ENCODE results near the gene CDK5R1.
"Not testable (repeated sequence)": the region's sequence is repeated elsewhere in the genome, so short reads cannot be mapped to it uniquely, and the experiment has no call there.

CDK5R1 gene

GRCh38 chr17:32516940-32517701 is 30.3 kb downstream of the CDK5R1 start:
- DNase-seq: no peak

GRCh38 chr17:32517982-32518381 is 31.2 kb downstream of the CDK5R1 start:
- no peak for DNase-seq

- DNase-seq: peak; percentile 74
Measured at GRCh38 chr17:32518646-32519227, 31.9 kb downstream of the CDK5R1 start.

DNA sequence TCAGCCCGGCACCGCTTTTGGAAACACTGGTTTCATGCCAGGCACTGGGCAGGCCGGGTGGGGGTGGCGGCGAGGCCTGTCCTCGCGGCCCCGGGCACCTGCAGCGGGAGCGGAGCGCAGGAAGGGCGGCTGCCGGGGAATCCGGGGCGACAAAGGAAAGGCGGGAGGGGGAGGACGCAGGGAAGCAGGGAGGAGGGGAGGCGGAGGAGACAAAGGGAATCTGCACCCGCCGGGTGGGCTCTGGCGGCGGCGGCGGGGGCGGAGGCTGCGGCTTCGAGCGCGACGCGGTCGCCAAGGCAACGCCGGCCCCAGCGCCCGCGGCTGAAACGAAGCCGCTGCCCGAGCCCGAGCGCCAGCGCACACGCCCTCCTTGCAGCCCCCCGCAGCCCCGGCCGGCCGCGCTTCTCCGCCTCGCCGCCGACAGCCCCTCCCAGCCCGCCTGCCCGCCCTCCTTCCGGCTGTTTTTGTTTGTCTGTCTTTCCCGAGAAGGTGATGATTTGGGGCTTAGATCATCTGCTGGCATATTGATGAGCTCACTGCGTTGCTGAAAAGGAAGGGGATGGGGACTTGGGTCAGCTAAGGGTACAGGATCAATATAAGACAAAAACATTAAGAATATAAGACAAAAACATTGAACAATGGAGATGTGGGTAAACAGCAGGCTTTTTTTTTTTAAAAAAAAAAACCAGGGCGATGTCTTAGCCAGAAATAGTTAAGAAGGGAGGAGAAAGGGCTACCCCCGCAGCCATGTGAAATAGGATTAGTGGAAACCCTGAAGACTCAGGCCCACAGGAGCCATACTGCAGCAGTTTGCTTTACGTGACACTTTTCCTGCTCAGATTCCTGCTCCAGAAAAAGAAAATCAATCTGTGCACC is 32.7 kb downstream of the CDK5R1 start:
- DNase-seq: peak; percentile 70

GRCh38 chr17:32520104-32520701 is 33.4 kb downstream of the CDK5R1 start:
- DNase-seq: peak; percentile 66

DNA sequence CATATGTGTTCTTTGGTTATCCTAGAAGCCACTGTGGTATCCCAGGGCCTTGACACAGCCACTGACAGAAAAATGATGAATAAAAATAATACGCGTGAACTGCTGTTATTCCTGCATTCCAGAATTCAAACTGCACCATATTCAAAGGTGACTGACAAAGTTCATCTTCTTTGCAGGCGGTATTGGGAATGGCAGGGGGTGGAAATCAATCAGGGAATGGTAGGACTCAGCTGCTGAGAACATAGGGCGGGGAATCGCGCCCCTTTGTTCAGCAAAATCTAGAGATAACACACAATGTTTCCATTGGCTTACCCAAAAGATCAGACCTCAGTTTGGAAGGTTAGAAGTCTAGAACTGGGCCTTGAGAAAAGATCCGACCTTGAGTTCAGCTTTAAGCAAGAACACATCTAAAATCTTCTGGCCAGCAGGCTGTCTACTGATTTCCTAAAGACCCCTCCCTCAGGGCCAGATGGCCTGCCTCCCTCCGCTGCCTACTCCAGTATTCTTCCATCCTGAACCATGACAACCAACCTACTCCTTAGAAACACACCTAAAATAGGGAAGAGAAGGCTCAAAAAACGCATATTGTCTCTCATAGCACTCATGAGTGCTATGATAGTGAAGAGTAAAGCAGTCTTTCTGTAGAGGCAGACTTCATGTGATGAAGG is 34.1 kb downstream of the CDK5R1 start:
- no peak for DNase-seq

GRCh38 chr17:32523017-32523680 is 36.4 kb downstream of the CDK5R1 start:
- no peak for DNase-seq

- no peak for DNase-seq
Measured at GRCh38 chr17:32523827-32524552, 37.2 kb downstream of the CDK5R1 start.

GRCh38 chr17:32524553-32524880 is 37.7 kb downstream of the CDK5R1 start:
- not testable (repeated sequence) for DNase-seq

- no peak for DNase-seq
Measured at GRCh38 chr17:32525122-32525521, 38.3 kb downstream of the CDK5R1 start.

DNA sequence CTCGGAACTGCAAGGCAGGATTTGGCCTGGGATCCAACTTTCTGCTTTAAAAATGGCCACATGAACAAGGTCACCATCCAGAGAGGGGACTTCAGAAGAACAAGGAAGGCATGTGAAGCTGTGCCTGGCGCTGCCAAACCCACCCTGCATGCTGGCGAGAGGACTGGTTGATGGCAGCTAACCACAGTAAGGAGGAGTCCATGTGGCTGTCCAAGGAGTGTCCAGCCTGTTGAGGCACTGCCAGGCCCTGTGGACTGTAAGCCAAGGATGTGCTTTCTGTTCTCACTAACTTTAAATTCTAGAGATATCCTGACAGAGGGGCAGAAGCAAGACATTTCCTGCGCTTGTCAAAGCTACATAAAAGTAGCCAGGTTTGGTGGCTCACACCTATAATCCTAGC is 40.4 kb downstream of the CDK5R1 start:
- DNase-seq: no peak

GRCh38 chr17:32528825-32529224 is 42.0 kb downstream of the CDK5R1 start:
- no peak for DNase-seq

GRCh38 chr17:32529604-32530003 is 42.8 kb downstream of the CDK5R1 start:
- no peak for DNase-seq

DNA sequence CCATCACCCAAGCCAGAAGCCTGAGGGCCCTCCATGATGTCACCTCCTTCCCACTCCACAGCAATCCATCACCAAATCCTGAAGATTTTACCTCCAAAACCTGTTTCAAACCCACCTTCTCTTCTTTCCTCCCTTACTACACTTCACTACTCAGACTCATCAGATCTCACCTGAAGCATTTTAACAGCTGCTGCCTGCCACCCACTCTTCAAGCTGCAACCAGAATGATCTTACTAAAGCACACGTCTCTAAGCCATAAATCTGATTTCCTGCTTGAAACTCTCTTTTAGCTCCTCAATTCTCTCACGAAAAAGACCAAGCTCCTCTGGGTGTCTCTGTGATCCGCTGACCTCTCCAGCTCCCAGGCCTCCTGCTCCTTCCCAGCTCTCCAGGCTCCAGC is 46.5 kb downstream of the CDK5R1 start:
- DNase-seq: no peak

DNA sequence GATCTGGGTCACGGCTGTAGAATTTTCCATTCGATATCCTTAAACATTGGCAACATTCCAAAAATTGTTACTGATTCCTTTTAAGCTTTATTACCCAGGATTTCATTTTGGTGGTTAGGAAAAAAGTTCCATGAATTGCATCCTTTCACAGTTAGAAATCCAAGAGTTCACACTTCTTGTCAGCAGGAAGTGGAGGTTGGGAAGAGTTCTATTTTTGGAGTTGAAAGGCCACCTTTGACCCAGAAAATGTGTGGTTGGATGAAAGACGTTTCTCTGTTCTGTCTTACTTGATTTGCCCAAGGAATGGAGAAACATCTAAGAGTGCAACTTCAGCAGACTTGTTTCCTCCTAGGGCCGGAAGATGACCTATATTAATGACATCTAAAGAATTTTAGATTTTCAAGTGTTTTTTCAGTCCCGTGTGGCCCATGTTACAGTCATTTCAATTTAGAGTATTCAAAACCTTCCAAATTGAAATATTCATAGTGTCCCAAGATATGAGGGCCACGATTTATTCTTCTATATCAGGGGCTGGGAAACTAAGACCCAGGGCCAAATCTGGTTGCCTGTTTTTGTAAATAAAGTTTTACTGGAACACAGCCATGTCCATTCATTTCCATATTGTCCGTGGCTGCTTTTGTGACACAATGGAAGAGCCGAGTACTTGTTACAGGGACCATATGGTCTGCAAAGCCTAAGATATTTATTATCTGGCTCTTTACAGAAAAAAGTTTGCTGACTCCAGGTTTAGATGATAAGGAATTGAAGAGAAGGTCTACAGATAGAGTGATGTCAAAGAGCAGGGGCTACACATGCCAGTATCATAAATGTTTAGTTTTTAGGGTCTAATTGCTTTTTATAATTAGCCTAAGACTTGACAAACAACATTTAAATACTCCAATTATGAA is 50.2 kb downstream of the CDK5R1 start:
- DNase-seq: no peak
